HL-60 (cell line): ENCODE results near the gene ZNF155.

ENCODE experiments used
- POLR2AphosphoS5 ChIP-seq: IDR thresholded peaks from 2 replicates; pipeline ENCODE4 v1.6.1; 2012; ENCODE audit warnings: low read depth
- TF ChIP-seq, protein P1 (sequence below): IDR thresholded peaks from 2 replicates; pipeline ENCODE4 v1.6.1; 2012; ENCODE audit warnings: low read depth; ENCODE audit not compliant: insufficient replicate concordance

DNA sequence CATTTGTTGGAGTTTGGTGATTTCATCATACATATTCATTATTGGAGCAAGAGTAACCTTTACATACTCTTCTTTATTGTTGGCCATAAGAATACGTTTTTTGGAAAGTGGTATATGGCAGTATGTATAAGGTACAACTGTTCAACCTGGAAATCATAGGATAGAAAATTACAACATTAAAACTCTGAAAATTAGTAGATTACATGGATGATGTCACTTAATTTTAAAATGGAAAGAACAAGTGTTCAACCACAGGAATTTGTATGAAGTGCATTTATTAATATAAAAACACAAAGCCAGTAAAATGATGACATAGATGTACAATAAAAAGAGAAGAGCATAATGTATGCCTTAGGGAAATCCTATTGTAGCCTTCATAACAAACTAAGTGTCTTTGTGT, 7.3 kb upstream of the ZNF155 start:
- TF ChIP-seq, protein P1, sequence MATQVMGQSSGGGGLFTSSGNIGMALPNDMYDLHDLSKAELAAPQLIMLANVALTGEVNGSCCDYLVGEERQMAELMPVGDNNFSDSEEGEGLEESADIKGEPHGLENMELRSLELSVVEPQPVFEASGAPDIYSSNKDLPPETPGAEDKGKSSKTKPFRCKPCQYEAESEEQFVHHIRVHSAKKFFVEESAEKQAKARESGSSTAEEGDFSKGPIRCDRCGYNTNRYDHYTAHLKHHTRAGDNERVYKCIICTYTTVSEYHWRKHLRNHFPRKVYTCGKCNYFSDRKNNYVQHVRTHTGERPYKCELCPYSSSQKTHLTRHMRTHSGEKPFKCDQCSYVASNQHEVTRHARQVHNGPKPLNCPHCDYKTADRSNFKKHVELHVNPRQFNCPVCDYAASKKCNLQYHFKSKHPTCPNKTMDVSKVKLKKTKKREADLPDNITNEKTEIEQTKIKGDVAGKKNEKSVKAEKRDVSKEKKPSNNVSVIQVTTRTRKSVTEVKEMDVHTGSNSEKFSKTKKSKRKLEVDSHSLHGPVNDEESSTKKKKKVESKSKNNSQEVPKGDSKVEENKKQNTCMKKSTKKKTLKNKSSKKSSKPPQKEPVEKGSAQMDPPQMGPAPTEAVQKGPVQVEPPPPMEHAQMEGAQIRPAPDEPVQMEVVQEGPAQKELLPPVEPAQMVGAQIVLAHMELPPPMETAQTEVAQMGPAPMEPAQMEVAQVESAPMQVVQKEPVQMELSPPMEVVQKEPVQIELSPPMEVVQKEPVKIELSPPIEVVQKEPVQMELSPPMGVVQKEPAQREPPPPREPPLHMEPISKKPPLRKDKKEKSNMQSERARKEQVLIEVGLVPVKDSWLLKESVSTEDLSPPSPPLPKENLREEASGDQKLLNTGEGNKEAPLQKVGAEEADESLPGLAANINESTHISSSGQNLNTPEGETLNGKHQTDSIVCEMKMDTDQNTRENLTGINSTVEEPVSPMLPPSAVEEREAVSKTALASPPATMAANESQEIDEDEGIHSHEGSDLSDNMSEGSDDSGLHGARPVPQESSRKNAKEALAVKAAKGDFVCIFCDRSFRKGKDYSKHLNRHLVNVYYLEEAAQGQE: no peak
- no peak for TF ChIP-seq POLR2AphosphoS5
